GM10847 (cell line): ENCODE measurements around the gene PTPRT.

Source experiments
- POLR2A ChIP-seq: IDR thresholded peaks from 2 replicates; pipeline ENCODE4 v1.6.1; 2011; ENCODE audit not compliant: insufficient read length; ENCODE audit errors: extremely low read depth

Gene PTPRT

GRCh38 chr20:43189554-43190331, at the start of gene PTPRT:
Gene PTPRT (minus strand): TSS chr20:43189906. CDS start chr20:43189733, 173 bp downstream.
- no peak for TF ChIP-seq POLR2A

- TF ChIP-seq POLR2A: no peak
These were observed 49.1 kb upstream of the PTPRT start for GRCh38 chr20:43238833-43239232.

- no peak for TF ChIP-seq POLR2A
These were observed 48.6 kb upstream of the PTPRT start for GRCh38 chr20:43238266-43238665.

GRCh38 chr20:43237651-43238168, 48.0 kb upstream of the PTPRT start:
- TF ChIP-seq POLR2A: no peak

DNA sequence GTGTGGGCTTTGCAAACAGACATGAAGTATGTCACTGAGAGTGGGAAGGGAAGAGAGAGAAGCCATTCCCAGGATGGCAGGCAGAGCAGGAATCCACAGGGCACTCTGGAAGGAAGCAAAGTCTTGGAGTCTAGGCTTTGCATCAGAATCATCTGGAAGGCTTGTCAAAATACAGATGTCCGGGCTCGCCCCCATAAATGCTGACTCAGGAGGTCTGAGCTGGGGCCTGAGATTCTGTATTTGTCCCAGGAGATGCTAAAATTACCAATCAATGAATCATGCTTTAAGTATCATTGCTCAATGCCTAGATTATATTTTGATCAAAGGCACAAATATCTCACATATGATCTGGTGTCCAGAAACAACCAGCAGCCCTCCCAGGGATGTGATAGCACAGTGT, 46.3 kb upstream of the PTPRT start:
- TF ChIP-seq POLR2A: no peak

DNA sequence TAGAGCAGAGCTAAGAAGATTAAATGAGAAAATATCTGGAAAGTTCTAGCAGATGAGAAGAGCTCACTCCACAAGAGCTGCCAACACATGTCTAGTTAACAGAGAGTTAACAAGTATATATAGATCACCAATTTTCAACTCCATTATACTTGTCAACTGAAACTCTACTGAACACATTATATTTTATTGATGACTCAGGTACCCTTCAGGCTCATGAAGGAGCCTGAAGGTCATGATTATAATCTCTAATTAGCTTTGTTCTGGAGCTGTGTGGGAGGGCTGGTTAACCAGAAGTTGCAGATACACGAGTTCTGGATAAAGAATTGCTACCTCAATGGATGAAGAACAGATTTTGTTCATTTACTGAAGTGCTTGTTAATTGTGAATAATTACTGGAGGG, 42.1 kb upstream of the PTPRT start:
- no peak for TF ChIP-seq POLR2A

DNA sequence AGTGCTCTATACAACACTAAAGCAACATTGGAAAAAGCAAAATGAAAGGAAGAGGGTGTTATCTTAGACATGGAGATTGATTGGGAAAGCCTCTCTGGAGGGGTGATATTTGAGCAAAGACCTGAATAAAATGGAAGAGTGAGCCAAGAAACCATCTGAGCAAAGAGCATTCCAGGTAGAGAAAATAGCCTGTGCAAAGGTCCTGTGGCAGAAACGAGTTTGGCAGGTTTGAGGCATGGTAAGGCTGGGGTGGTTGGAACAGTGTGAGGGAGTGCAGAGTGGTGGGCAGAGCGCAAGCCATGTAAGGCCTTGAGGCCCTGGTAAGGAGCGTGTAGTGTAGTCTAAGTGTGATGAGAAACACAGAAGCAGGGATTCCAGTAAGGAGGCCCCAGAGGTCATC, 40.0 kb upstream of the PTPRT start:
- TF ChIP-seq POLR2A: no peak

GRCh38 chr20:43220612-43221011, 30.9 kb upstream of the PTPRT start:
- TF ChIP-seq POLR2A: no peak

DNA sequence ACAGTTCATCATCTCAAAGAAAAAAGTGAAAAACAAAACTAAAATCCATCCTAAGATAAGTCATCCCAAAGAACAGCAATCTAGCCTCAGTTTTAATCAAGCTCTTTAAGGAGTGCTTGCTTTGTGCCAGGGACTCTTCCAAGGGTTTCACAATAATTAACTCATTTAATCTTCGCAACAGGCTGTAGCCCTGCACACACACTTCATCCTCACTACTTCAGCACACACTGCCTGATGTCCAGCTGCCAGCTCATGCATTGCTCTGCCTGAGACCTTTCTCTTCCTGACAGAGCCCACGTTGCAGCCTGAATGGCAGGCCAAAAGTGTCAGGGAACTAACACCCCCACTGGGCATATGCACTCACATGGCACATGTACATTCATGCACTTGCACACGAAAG, 21.2 kb upstream of the PTPRT start:
- no peak for TF ChIP-seq POLR2A

DNA sequence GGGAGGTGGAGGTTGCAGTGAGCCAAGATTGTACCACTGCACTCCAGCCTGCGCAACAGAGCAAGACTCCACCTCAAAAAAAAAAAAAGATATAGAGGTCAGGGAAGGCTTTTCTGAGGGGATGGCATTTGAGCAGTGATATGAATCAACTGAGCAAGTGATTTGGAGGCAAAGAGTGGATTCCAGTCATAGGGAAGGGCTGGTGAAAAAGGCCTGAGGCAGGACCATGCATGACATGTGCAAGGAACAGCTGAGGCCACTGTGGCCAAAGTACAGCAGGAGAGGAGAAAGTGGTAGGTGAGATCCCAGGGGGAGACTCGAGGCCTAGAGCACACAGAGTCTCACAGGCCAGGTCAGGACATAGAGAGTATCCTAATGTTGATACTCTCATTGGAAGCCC, 20.1 kb upstream of the PTPRT start:
- no peak for TF ChIP-seq POLR2A

DNA sequence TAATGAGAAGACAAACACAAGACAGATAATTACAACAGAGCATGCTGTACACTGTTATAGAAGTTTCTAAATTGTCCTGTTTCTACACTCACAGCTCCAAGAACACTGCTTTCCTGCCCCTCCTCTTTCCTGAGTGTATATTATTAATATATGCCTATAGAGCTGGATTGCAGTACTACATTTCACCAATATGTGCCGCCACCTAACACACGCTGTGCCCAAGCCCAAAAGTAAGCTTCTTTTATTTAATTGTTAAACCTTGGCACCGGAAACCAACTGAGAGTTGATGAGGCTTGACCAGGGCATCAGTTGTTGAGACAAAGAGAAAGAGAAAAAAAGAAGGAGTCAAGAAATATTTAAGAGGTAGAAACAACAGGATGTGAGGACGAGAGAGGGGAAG, 16.0 kb upstream of the PTPRT start:
- no peak for TF ChIP-seq POLR2A

DNA sequence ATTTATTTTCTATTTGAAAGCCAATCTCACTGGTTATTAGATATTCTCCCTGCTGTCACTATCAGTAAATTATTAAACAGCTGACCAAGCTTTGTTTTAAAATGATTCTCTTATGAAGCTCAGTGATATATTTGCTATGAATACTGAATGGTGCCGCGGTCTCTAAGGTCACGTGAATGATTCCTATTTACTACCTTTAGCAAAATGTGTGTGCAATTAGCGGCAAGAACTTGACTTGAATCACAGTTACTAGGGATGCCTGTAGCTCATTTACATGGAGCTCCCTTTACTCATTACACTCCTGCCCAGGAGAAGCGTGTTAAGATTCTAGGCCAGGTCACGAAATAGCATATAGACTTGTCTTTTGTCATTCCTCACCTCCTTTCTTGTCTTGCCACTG, 12.4 kb upstream of the PTPRT start:
- TF ChIP-seq POLR2A: no peak

- no peak for TF ChIP-seq POLR2A
These were observed 8.9 kb upstream of the PTPRT start for GRCh38 chr20:43198607-43199006.

- no peak for TF ChIP-seq POLR2A
These were observed 6.5 kb upstream of the PTPRT start for GRCh38 chr20:43196243-43196642.

DNA sequence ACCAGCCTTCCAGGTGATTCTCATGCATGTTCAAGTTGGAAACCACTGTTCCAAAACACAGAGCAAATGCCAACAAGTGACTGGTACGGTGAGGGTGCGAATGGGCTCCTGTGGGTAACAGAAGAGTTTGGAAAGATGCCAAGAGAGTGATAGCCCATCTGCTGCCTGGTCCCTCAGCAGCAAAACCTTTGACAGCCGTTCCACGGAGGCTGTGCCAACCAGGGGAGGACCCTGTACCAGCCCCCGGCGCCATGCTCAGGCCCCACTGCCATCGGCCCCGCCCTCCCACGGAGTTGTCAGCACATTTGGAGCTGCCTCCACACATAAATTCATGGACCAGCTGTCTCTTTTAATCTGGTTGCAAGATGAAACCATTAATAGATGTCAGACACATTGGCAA, 4.4 kb upstream of the PTPRT start:
- TF ChIP-seq POLR2A: no peak

GRCh38 chr20:43193443-43193842, 3.7 kb upstream of the PTPRT start:
- TF ChIP-seq POLR2A: no peak
